SU-DHL-6 (cell line): Measurements from ENCODE around the gene CPED1.

ENCODE experiments used
- CTCF ChIP-seq: fragments of 200-600 bp; sonication (generic); IDR thresholded peaks from one replicate; pipeline ENCODE4 v1.5.1; 2017; ENCODE audit warnings: antibody characterized with exemption, mild to moderate bottlenecking, low read length, moderate library complexity; ENCODE audit not compliant: insufficient read depth, poor library complexity, severe bottlenecking
- EZH2phosphoT487 ChIP-seq: fragments of 200-600 bp; sonication (generic), shearing (Covaris generic); conservative IDR thresholded peaks from 2 replicates; pipeline ENCODE4 v1.6.1; 2018; ENCODE audit warnings: mild to moderate bottlenecking, antibody characterized with exemption, low read length, moderate library complexity, mixed read lengths

- TF ChIP-seq CTCF (no peak), EZH2phosphoT487 (no peak)
These were observed 354.8 kb downstream of the CPED1 start for GRCh38 chr7:121343302-121343701.
